Measurements from ENCODE around the gene DNAJC24. TPM values are rescaled to one million over a fixed set of nuclear protein-coding genes. Genes with fewer than 3 reads are reported as not detected.

DNAJC24 gene
- total RNA-seq, 1 donor: 9.8 TPM

Other genes with a start within 250 kb of the DNAJC24 start
- 0.21 TPM for gene DCDC1, start 121 bp upstream of the DNAJC24 start, total RNA-seq
- gene IMMP1L, start 139.8 kb downstream of the DNAJC24 start, total RNA-seq: 11.6 TPM
- gene ELP4, start 139.9 kb downstream of the DNAJC24 start, total RNA-seq: 17.7 TPM